Upper lobe of left lung (tissue), 4 donors: ENCODE data around the gene FYB1.
A peak's percentile ranks its signal among the peaks of the same experiment; 100 is the strongest.

Experiments
- CTCF ChIP-seq, 6 experiments: fragments of 450-650 bp in 4 of 6; fragments of 200-600 bp in 2 of 6; sonication (generic) in 2 of 6; IDR thresholded peaks; one replicate each; pipeline ENCODE4 v1.5.1; 2016 to 2019; ENCODE audit warnings: antibody characterized with exemption in 6 of 6
- EP300 ChIP-seq, 4 donors: sonication (generic); formaldehyde crosslinking; IDR thresholded peaks; one replicate each; pipeline ENCODE4 v1.5.1; 2017; ENCODE audit warnings: antibody characterized with exemption in 4 of 4, control low read depth in 2 of 4
- POLR2A ChIP-seq, 4 donors: fragments of 450-650 bp; IDR thresholded peaks; one replicate each; pipeline ENCODE4 v1.5.1; 2016 to 2017; ENCODE audit warnings: antibody characterized with exemption in 4 of 4, mild to moderate bottlenecking in 2 of 4
- POLR2AphosphoS5 ChIP-seq, 2 donors: sonication (generic); formaldehyde crosslinking; IDR thresholded peaks; one replicate each; pipeline ENCODE4 v1.5.1; 2017; ENCODE audit warnings: antibody characterized with exemption in 2 of 2

DNA sequence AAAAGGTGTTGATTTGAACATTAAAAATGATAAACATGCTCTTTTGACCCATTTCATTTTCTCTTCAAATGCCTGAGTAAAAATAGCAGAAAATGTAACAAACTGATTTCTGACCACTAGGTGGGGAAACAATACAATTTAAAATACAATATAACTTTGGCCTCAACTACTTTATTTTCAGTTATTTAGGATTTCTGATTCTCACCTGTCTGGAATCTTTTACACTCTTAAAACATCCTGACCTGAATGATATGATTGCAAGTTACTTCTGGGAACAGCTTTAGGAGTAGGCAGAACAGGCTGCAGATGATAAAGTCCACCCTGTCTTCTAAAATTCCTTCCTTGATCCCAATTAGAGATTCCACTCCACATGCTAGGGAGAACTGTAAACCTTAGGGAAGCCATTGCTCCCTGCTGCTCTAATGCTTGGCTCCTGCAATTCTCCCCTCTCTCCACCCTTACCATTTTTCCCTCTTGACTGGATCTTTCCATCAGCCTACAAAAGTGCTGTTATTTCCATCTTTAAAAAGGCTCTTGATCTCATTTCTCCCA, 70.3 kb downstream of the FYB1 start:
- TF ChIP-seq EP300 (IDR thresholded peaks at IDR 0.05) (no peak), POLR2A (IDR thresholded peaks at IDR 0.05) (no peak), CTCF (IDR thresholded peaks at IDR 0.05) (peak in 1 of 6 experiments; percentile 29), POLR2AphosphoS5 (IDR thresholded peaks at IDR 0.05) (no peak)
